ENCODE measurements around the gene DCLK2.

Gene DCLK2

GRCh38 chr4:150302553-150302952 is 224.3 kb downstream of the DCLK2 start:
- no peak for DNase-seq (ENCODE audit: low read depth)
- TF ChIP-seq, protein P1, sequence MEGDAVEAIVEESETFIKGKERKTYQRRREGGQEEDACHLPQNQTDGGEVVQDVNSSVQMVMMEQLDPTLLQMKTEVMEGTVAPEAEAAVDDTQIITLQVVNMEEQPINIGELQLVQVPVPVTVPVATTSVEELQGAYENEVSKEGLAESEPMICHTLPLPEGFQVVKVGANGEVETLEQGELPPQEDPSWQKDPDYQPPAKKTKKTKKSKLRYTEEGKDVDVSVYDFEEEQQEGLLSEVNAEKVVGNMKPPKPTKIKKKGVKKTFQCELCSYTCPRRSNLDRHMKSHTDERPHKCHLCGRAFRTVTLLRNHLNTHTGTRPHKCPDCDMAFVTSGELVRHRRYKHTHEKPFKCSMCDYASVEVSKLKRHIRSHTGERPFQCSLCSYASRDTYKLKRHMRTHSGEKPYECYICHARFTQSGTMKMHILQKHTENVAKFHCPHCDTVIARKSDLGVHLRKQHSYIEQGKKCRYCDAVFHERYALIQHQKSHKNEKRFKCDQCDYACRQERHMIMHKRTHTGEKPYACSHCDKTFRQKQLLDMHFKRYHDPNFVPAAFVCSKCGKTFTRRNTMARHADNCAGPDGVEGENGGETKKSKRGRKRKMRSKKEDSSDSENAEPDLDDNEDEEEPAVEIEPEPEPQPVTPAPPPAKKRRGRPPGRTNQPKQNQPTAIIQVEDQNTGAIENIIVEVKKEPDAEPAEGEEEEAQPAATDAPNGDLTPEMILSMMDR (conservative IDR thresholded peaks at IDR 0.05; ENCODE audit: low read depth, low read length): no peak
- no peak overlapping the region for H3K4me3 ChIP-seq (ENCODE audit: low read length)

DNA sequence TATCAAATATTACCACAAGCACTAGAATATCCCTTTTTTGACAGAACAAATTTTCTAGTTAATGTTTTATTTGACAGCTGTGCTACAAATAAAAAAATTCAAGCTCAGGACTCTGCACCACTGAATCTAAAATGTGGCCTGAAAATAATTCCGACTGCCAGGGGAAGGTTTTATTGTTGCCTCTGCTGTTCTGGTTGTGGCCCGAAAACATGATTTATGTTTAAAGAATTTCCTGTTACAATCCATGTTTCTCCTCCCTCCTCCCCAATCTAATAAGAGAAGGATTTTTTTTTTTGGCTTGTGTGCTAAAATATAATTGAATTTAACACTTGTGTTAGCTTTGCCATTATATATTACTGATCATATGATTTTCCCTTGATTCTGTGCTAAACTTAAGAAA is 227.8 kb downstream of the DCLK2 start:
- DNase-seq (ENCODE audit: low read depth): no peak
- H3K4me3 ChIP-seq (ENCODE audit: low read length): no peak overlapping the region
- TF ChIP-seq, protein P1 (conservative IDR thresholded peaks at IDR 0.05; ENCODE audit: low read depth, low read length): no peak

- DNase-seq (ENCODE audit: low read depth): no peak
- TF ChIP-seq, protein P1 (conservative IDR thresholded peaks at IDR 0.05; ENCODE audit: low read depth, low read length): no peak
- H3K4me3 ChIP-seq (ENCODE audit: low read length): no peak overlapping the region
Measured at GRCh38 chr4:150306719-150307118, 228.5 kb downstream of the DCLK2 start.

Data from retinal pigment epithelial cell (primary cell).